Measurements from ENCODE around the gene CTNNA1.

- TF ChIP-seq EZH2 (IDR thresholded peaks at IDR 0.05; ENCODE audit: insufficient read depth, poor library complexity, severe bottlenecking) (no peak), EZH2phosphoT487 (IDR thresholded peaks at IDR 0.05; ENCODE audit: insufficient read depth, low read depth) (no peak)
Measured at GRCh38 chr5:138932171-138932810, 179.1 kb downstream of the CTNNA1 start.
